CD4-positive, alpha-beta memory T cell (primary cell): Measurements from ENCODE around the gene SIGLEC11. TPM values are rescaled to one million over a fixed set of nuclear protein-coding genes. Genes with fewer than 3 reads are reported as not detected.

Experiments
- CTCF ChIA-PET: fragments of 350-600 bp; sonication (Branson Sonifier 250); formaldehyde crosslinking; loops from one replicate; lab custom pipeline; 2021; ENCODE audit warnings: inconsistent platforms; ENCODE audit not compliant: partially characterized antibody; lab: Charles Lee
- POLR2A ChIA-PET: fragments of 350-600 bp; sonication (Branson Sonifier 250); formaldehyde crosslinking; loops from one replicate; lab custom pipeline; 2021; ENCODE audit not compliant: partially characterized antibody; lab: Charles Lee
- DNase-seq, 5 donors: peaks; one replicate each; pipeline versions ENCODE4 v3.0.0 to v3.0.0-alpha.2; 2020 to 2022; ENCODE audit warnings: mixed read lengths in 1 of 5
- H3K27ac ChIP-seq: one replicate; pipeline ENCODE4 v1.7.0; 2013; ENCODE audit warnings: low read depth, low read length
- H3K27me3 ChIP-seq: 2 replicates; pipeline ENCODE4 v1.7.0; 2013; ENCODE audit warnings: mild to moderate bottlenecking, low read length, moderate library complexity; ENCODE audit not compliant: insufficient read depth
- H3K36me3 ChIP-seq: 2 replicates; pipeline ENCODE4 v1.7.0; 2013; ENCODE audit warnings: mild to moderate bottlenecking, low read length, moderate library complexity; ENCODE audit not compliant: insufficient read depth
- H3K4me1 ChIP-seq: 2 replicates; pipeline ENCODE4 v1.7.0; 2013; ENCODE audit warnings: mild to moderate bottlenecking, low read length, moderate library complexity; ENCODE audit not compliant: insufficient read depth
- H3K4me3 ChIP-seq, 2 donors: one replicate each; pipeline ENCODE4 v1.7.0; 2013; ENCODE audit warnings: low read length in 2 of 2, mild to moderate bottlenecking in 1 of 2
- H3K9me3 ChIP-seq, 2 donors: one replicate each; pipeline ENCODE4 v1.7.0; 2013; ENCODE audit warnings: low read length in 2 of 2, control low read depth in 1 of 2; ENCODE audit not compliant: control insufficient read depth in 1 of 2
- H3K27ac Mint-ChIP-seq, 7 donors: one replicate each; pipeline ENCODE4 v1.8.0; 2020 to 2021; ENCODE audit warnings: mixed read lengths in 7 of 7, mild to moderate bottlenecking in 6 of 7, inconsistent platforms in 3 of 7, moderate library complexity in 3 of 7
- H3K27me3 Mint-ChIP-seq, 2 donors: one replicate each; pipeline ENCODE4 v1.8.0; 2020 to 2021; ENCODE audit warnings: mixed read lengths in 2 of 2
- H3K36me3 Mint-ChIP-seq, 2 donors: one replicate each; pipeline ENCODE4 v1.8.0; 2020 to 2021; ENCODE audit warnings: mixed read lengths in 2 of 2, inconsistent platforms in 1 of 2, mild to moderate bottlenecking in 1 of 2
- H3K4me1 Mint-ChIP-seq, 4 donors: one replicate each; pipeline ENCODE4 v1.8.0; 2020 to 2021; ENCODE audit warnings: mixed read lengths in 4 of 4, mild to moderate bottlenecking in 1 of 4
- H3K4me3 Mint-ChIP-seq, 8 donors: one replicate each; pipeline ENCODE4 v1.8.0; 2020 to 2021; ENCODE audit warnings: mixed read lengths in 8 of 8, mild to moderate bottlenecking in 7 of 8, moderate library complexity in 6 of 8, inconsistent platforms in 3 of 8
- H3K9me3 Mint-ChIP-seq, 8 donors: one replicate each; pipeline ENCODE4 v1.8.0; 2020 to 2021; ENCODE audit warnings: mixed read lengths in 8 of 8, mild to moderate bottlenecking in 5 of 8, inconsistent platforms in 3 of 8, moderate library complexity in 1 of 8
- intact Hi-C: fragments of 100-400 bp; cut with micrococcal nuclease; formaldehyde crosslinking; loops from one replicate; pipeline ENCODE4 v1.15.1; 2023
- polyA plus RNA-seq, 2 donors: library from polyadenylated mRNA; unstranded; fragments of 300-500 nt; fragmentation: Illumina TruSeq; gene quantifications; one replicate each; pipeline ENCODE4 v1.2.3, GENCODE V29; 2021
- total RNA-seq, 2 experiments: library from RNA; stranded (reverse); gene quantifications; one replicate each; pipeline ENCODE4 v1.2.3, GENCODE V29; 2021

SIGLEC11 gene
- total and polyA plus RNA-seq, 4 experiments from 2014 or later, result not detected

- peaks cover 0 to 10% (median 6%) of the 10 kb centered on the region in 4 donors for H3K4me1 Mint-ChIP-seq
- Histone ChIP-seq H3K4me1 (no peaks in the 10 kb centered on the region), H3K4me3 (no peak overlapping the region), H3K36me3 (peaks cover 27% of the 10 kb centered on the region), H3K27ac (no peak overlapping the region), H3K27me3 (no peaks in the 10 kb centered on the region), H3K9me3 (no peaks in the 10 kb centered on the region)
- H3K27ac Mint-ChIP-seq, result peak overlapping the region in 2 of 7 donors; percentile 40 to 68
- H3K27me3 Mint-ChIP-seq, result no peaks in the 10 kb centered on the region
- CTCF ChIA-PET, result interaction anchor here (0.6 to 6.1 kb wide), 5 partner anchors 10 to 56 kb away, joined by 3 to 37 read pairs (median 4); no protein-coding TSS in a partner anchor
- intact Hi-C loops, result loop anchor here (1.0 kb wide), 2 partner anchors 46 to 303 kb away; no protein-coding TSS in a partner anchor
- DNase-seq, result peak; percentile 68 to 75 (median 72)
- H3K36me3 Mint-ChIP-seq, result peaks cover 34 to 58% of the 10 kb centered on the region in 2 donors
- POLR2A ChIA-PET, result interaction anchor here (0.9 kb wide), 1 partner anchor 89 kb away, joined by 3 read pairs; no protein-coding TSS in a partner anchor
- H3K9me3 Mint-ChIP-seq, result peaks cover 0 to 2% (median 0%) of the 10 kb centered on the region in 8 donors
- H3K4me3 Mint-ChIP-seq, result no peak overlapping the region
Measured at GRCh38 chr19:49983645-49984229, 22.8 kb upstream of the SIGLEC11 start.

- Histone ChIP-seq H3K36me3 (peaks cover 26% of the 10 kb centered on the region), H3K9me3 (no peaks in the 10 kb centered on the region), H3K27me3 (no peaks in the 10 kb centered on the region), H3K4me1 (no peaks in the 10 kb centered on the region), H3K4me3 (no peak overlapping the region), H3K27ac (no peak overlapping the region)
- Mint-ChIP-seq H3K4me3 (no peak overlapping the region), H3K27ac (peak overlapping the region in 2 of 7 donors; percentile 35 to 46), H3K4me1 (peaks cover 0 to 6% (median 4%) of the 10 kb centered on the region in 4 donors), H3K36me3 (peaks cover 25 to 60% of the 10 kb centered on the region in 2 donors), H3K9me3 (no peaks in the 10 kb centered on the region), H3K27me3 (no peaks in the 10 kb centered on the region)
- DNase-seq, result no peak
- intact Hi-C loops, result no loop called here
- ChIA-PET POLR2A (no interaction called here), CTCF (interaction anchor here (1.0 kb wide), 1 partner anchor 44 kb away, joined by 3 read pairs; no protein-coding TSS in a partner anchor)
Measured at GRCh38 chr19:49981603-49982593, 20.9 kb upstream of the SIGLEC11 start.

- DNase-seq, result no peak
- intact Hi-C loops, result no loop called here
- Histone ChIP-seq H3K9me3 (no peaks in the 10 kb centered on the region), H3K4me3 (no peak overlapping the region), H3K27me3 (no peaks in the 10 kb centered on the region), H3K4me1 (no peaks in the 10 kb centered on the region), H3K36me3 (peaks cover 20% of the 10 kb centered on the region), H3K27ac (no peak overlapping the region)
- Mint-ChIP-seq H3K36me3 (peaks cover 24 to 53% of the 10 kb centered on the region in 2 donors), H3K9me3 (no peaks in the 10 kb centered on the region), H3K4me3 (no peak overlapping the region), H3K27ac (no peak overlapping the region), H3K4me1 (peaks cover 0 to 2% (median under 1%) of the 10 kb centered on the region in 4 donors), H3K27me3 (no peaks in the 10 kb centered on the region)
- CTCF ChIA-PET, result interaction anchor here (1.0 kb wide), 1 partner anchor 24 kb away, joined by 3 read pairs; no protein-coding TSS in a partner anchor
- POLR2A ChIA-PET, result no interaction called here
Measured at GRCh38 chr19:49978324-49978723, 17.4 kb upstream of the SIGLEC11 start.

GRCh38 chr19:49977881-49978280, 16.9 kb upstream of the SIGLEC11 start:
- DNase-seq, result no peak
- Mint-ChIP-seq H3K4me3 (no peak overlapping the region), H3K27me3 (no peaks in the 10 kb centered on the region), H3K9me3 (no peaks in the 10 kb centered on the region), H3K4me1 (peaks cover 0 to 2% (median under 1%) of the 10 kb centered on the region in 4 donors), H3K36me3 (peaks cover 24 to 53% of the 10 kb centered on the region in 2 donors), H3K27ac (peak overlapping the region in 1 of 7 donors; percentile 22)
- Histone ChIP-seq H3K27me3 (no peaks in the 10 kb centered on the region), H3K4me3 (no peak overlapping the region), H3K27ac (no peak overlapping the region), H3K9me3 (no peaks in the 10 kb centered on the region), H3K36me3 (peaks cover 20% of the 10 kb centered on the region), H3K4me1 (no peaks in the 10 kb centered on the region)
- POLR2A ChIA-PET, result no interaction called here
- CTCF ChIA-PET, result no interaction called here
- intact Hi-C loops, result no loop called here

- H3K4me3 ChIP-seq, result no peak overlapping the region
- intact Hi-C loops, result no loop called here
- H3K9me3 Mint-ChIP-seq, result no peaks in the 10 kb centered on the region
- peaks cover 24 to 53% of the 10 kb centered on the region in 2 donors for H3K36me3 Mint-ChIP-seq
- DNase-seq, result no peak
- CTCF ChIA-PET, result interaction anchor here (1.6 kb wide), 1 partner anchor 39 kb away, joined by 6 read pairs; no protein-coding TSS in a partner anchor
- POLR2A ChIA-PET, result no interaction called here
- H3K4me1 Mint-ChIP-seq, result no peaks in the 10 kb centered on the region
- H3K36me3 ChIP-seq, result peaks cover 20% of the 10 kb centered on the region
- no peaks in the 10 kb centered on the region for H3K27me3 Mint-ChIP-seq
- H3K27me3 ChIP-seq, result no peaks in the 10 kb centered on the region
- H3K4me1 ChIP-seq, result no peaks in the 10 kb centered on the region
- H3K27ac Mint-ChIP-seq, result no peak overlapping the region
- no peaks in the 10 kb centered on the region for H3K9me3 ChIP-seq
- no peak overlapping the region for H3K4me3 Mint-ChIP-seq
- H3K27ac ChIP-seq, result no peak overlapping the region
Measured at GRCh38 chr19:49977076-49977475, 16.1 kb upstream of the SIGLEC11 start.

GRCh38 chr19:49976496-49976895, 15.5 kb upstream of the SIGLEC11 start:
- H3K4me1 ChIP-seq, result no peaks in the 10 kb centered on the region
- no peak for DNase-seq
- intact Hi-C loops, result no loop called here
- peaks cover 20% of the 10 kb centered on the region for H3K36me3 ChIP-seq
- Mint-ChIP-seq H3K4me3 (no peak overlapping the region), H3K27me3 (no peaks in the 10 kb centered on the region), H3K4me1 (no peaks in the 10 kb centered on the region), H3K36me3 (peaks cover 20 to 49% of the 10 kb centered on the region in 2 donors), H3K27ac (no peak overlapping the region), H3K9me3 (no peaks in the 10 kb centered on the region)
- H3K4me3 ChIP-seq, result no peak overlapping the region
- H3K9me3 ChIP-seq, result no peaks in the 10 kb centered on the region
- ChIA-PET CTCF (interaction anchor here (1.6 kb wide), 1 partner anchor 39 kb away, joined by 6 read pairs; no protein-coding TSS in a partner anchor), POLR2A (no interaction called here)
- no peak overlapping the region for H3K27ac ChIP-seq
- no peaks in the 10 kb centered on the region for H3K27me3 ChIP-seq

- no peak overlapping the region for H3K27ac Mint-ChIP-seq
- intact Hi-C loops, result no loop called here
- no peak overlapping the region for H3K27ac ChIP-seq
- H3K27me3 ChIP-seq, result no peaks in the 10 kb centered on the region
- CTCF ChIA-PET, result interaction anchor here (0.6 kb wide), 1 partner anchor 61 kb away, joined by 3 read pairs; no protein-coding TSS in a partner anchor
- peaks cover 20% of the 10 kb centered on the region for H3K36me3 ChIP-seq
- DNase-seq, result no peak
- no peak overlapping the region for H3K4me3 ChIP-seq
- no peaks in the 10 kb centered on the region for H3K27me3 Mint-ChIP-seq
- POLR2A ChIA-PET, result no interaction called here
- no peaks in the 10 kb centered on the region for H3K4me1 ChIP-seq
- no peaks in the 10 kb centered on the region for H3K9me3 ChIP-seq
- peaks cover 15 to 38% of the 10 kb centered on the region in 2 donors for H3K36me3 Mint-ChIP-seq
- H3K4me3 Mint-ChIP-seq, result no peak overlapping the region
- H3K9me3 Mint-ChIP-seq, result no peaks in the 10 kb centered on the region
- no peaks in the 10 kb centered on the region for H3K4me1 Mint-ChIP-seq
Measured at GRCh38 chr19:49975051-49975450, 14.1 kb upstream of the SIGLEC11 start.
